OCI-LY1 (cell line): ENCODE results near the gene TASP1.
"Not testable (repeated sequence)": the region's sequence is repeated elsewhere in the genome, so short reads cannot be mapped to it uniquely, and the experiment has no call there.

ENCODE experiments used
- H2AFZ ChIP-seq: fragments of 200-600 bp; sonication (generic), shearing (Covaris generic); 2 replicates; pipeline ENCODE4 v1.6.0; 2014; ENCODE audit warnings: antibody characterized with exemption, mild to moderate bottlenecking, low read length
- H3F3A ChIP-seq: fragments of 200-600 bp; sonication (generic), shearing (Covaris generic); 2 replicates; pipeline ENCODE4 v1.6.0; 2014; ENCODE audit warnings: mild to moderate bottlenecking, antibody characterized with exemption, low read length, moderate library complexity; ENCODE audit not compliant: insufficient read depth
- H3K27ac ChIP-seq: fragments of 200-600 bp; sonication (generic); 2 replicates; pipeline ENCODE4 v1.5.1; 2014; ENCODE audit warnings: low read length, mixed run types, mild to moderate bottlenecking, low read depth; ENCODE audit not compliant: poor library complexity, severe bottlenecking
- H3K27me3 ChIP-seq: fragments of 200-600 bp; sonication (generic); 2 replicates; pipeline ENCODE4 v1.6.0; 2014; ENCODE audit warnings: antibody characterized with exemption, mild to moderate bottlenecking, low read length, moderate library complexity; ENCODE audit not compliant: insufficient read depth
- H3K36me3 ChIP-seq: fragments of 200-600 bp; sonication (generic); 2 replicates; pipeline ENCODE4 v1.6.1; 2014; ENCODE audit warnings: mild to moderate bottlenecking, antibody characterized with exemption, low read length, moderate library complexity, mixed read lengths; ENCODE audit not compliant: insufficient read depth
- H3K4me1 ChIP-seq: fragments of 200-600 bp; sonication (generic); 2 replicates; pipeline ENCODE4 v1.5.1; 2014; ENCODE audit warnings: mild to moderate bottlenecking, low read length, moderate library complexity; ENCODE audit not compliant: insufficient read depth, severe bottlenecking
- H3K4me2 ChIP-seq: fragments of 200-600 bp; sonication (generic), shearing (Covaris generic); 2 replicates; pipeline ENCODE4 v1.6.1; 2014; ENCODE audit warnings: low read length
- H3K4me3 ChIP-seq: fragments of 200-600 bp; sonication (generic); 2 replicates; pipeline ENCODE4 v1.5.1; 2014; ENCODE audit warnings: low read length, low read depth, mild to moderate bottlenecking, mixed read lengths; ENCODE audit not compliant: poor library complexity, severe bottlenecking
- H3K79me2 ChIP-seq: fragments of 200-600 bp; shearing (Covaris generic); 2 replicates; pipeline ENCODE4 v1.6.1; 2016; ENCODE audit warnings: mixed run types, low read length, mixed read lengths; ENCODE audit not compliant: insufficient read depth
- H3K9ac ChIP-seq: fragments of 200-600 bp; sonication (generic), shearing (Covaris generic); 2 replicates; pipeline ENCODE4 v1.6.1; 2014; ENCODE audit warnings: mild to moderate bottlenecking, low read length, mixed read lengths
- H3K9me2 ChIP-seq: fragments of 200-600 bp; sonication (generic), shearing (Covaris generic); 2 replicates; pipeline ENCODE4 v1.6.1; 2014; ENCODE audit warnings: low read depth, mild to moderate bottlenecking, low read length, mixed read lengths
- H3K9me3 ChIP-seq: fragments of 200-600 bp; shearing (Covaris generic); 2 replicates; pipeline ENCODE4 v1.6.1; 2014; ENCODE audit warnings: low read length, mixed read lengths
- H4K20me1 ChIP-seq: fragments of 200-600 bp; sonication (generic), shearing (Covaris generic); 2 replicates; pipeline ENCODE4 v1.6.0; 2016; ENCODE audit warnings: mild to moderate bottlenecking, low read length; ENCODE audit not compliant: insufficient read depth
- EZH2 ChIP-seq: fragments of 200-600 bp; sonication (generic), shearing (Covaris generic); IDR thresholded peaks from 2 replicates; pipeline ENCODE4 v1.8.0; 2017; ENCODE audit warnings: borderline replicate concordance, mixed run types, mild to moderate bottlenecking, antibody characterized with exemption, low read length, moderate library complexity, mixed read lengths
- TF ChIP-seq, protein P1 (sequence below): fragments of 200-600 bp; sonication (generic), shearing (Covaris generic); IDR thresholded peaks from 2 replicates; pipeline ENCODE4 v1.5.1; 2017; ENCODE audit warnings: mild to moderate bottlenecking, antibody characterized with exemption, low read length, moderate library complexity, mixed read lengths

The TASP1 gene

DNA sequence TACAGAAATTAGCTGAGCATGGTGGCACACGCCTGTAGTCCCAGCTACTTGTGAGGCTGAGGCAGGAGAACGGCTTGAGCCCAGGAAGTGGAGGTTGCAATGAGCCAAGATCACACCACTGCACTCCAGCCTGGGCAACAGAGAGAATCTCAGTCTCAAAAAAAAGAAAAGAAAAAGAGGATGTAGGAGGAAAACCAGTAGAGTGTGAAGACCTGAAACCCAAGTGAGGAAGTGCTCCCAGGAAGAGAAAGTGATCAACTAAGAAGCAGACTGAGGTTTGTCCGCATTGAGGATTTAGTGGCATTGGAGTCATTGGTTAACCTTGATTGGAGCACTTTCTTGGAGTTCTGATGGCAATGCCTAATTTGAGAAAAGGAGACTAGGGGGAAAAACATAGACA, 20.6 kb upstream of the TASP1 start:
- no peaks in the 10 kb centered on the region for H3K27me3 ChIP-seq
- H3K9ac ChIP-seq: no peak overlapping the region
- H2AFZ ChIP-seq: no peak overlapping the region
- H3K9me2 ChIP-seq: no peaks in the 10 kb centered on the region
- H3K4me2 ChIP-seq: no peak overlapping the region
- no peak overlapping the region for H3K27ac ChIP-seq
- no peaks in the 10 kb centered on the region for H3K4me1 ChIP-seq
- no peak overlapping the region for H3K4me3 ChIP-seq
- TF ChIP-seq EZH2: no peak
- TF ChIP-seq, protein P1, sequence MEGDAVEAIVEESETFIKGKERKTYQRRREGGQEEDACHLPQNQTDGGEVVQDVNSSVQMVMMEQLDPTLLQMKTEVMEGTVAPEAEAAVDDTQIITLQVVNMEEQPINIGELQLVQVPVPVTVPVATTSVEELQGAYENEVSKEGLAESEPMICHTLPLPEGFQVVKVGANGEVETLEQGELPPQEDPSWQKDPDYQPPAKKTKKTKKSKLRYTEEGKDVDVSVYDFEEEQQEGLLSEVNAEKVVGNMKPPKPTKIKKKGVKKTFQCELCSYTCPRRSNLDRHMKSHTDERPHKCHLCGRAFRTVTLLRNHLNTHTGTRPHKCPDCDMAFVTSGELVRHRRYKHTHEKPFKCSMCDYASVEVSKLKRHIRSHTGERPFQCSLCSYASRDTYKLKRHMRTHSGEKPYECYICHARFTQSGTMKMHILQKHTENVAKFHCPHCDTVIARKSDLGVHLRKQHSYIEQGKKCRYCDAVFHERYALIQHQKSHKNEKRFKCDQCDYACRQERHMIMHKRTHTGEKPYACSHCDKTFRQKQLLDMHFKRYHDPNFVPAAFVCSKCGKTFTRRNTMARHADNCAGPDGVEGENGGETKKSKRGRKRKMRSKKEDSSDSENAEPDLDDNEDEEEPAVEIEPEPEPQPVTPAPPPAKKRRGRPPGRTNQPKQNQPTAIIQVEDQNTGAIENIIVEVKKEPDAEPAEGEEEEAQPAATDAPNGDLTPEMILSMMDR: no peak
- no peaks in the 10 kb centered on the region for H3K9me3 ChIP-seq
- H3K36me3 ChIP-seq: no peaks in the 10 kb centered on the region
- no peaks in the 10 kb centered on the region for H3F3A ChIP-seq
- H3K79me2 ChIP-seq: no peaks in the 10 kb centered on the region
- no peaks in the 10 kb centered on the region for H4K20me1 ChIP-seq

DNA sequence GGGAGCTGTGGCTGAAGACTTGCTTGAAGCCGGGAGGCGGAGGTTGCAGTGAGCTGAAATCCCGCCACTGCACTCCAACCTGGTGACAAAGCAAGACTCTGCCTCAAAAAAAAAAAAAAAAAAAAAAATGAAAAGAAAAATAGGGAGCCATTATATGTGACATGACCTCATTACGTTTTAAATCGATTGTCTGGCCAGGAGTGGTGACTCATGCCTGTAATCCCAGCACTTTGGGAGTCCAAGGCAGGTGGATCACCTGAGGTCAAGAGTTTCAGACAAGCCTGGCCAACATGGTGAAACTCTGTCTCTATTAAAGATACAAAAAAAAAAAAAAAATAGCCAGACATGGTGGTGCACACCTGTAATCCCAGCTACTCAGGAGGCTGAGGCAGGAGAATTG, 19.3 kb upstream of the TASP1 start:
- not testable (repeated sequence) for H3K4me3 ChIP-seq, H3K27ac ChIP-seq, H3K4me1 ChIP-seq, H3K4me2 ChIP-seq, H3K79me2 ChIP-seq, H3K27me3 ChIP-seq, H3K9me2 ChIP-seq, H3F3A ChIP-seq, H3K9ac ChIP-seq, H3K36me3 ChIP-seq, H4K20me1 ChIP-seq, H3K9me3 ChIP-seq, H2AFZ ChIP-seq

DNA sequence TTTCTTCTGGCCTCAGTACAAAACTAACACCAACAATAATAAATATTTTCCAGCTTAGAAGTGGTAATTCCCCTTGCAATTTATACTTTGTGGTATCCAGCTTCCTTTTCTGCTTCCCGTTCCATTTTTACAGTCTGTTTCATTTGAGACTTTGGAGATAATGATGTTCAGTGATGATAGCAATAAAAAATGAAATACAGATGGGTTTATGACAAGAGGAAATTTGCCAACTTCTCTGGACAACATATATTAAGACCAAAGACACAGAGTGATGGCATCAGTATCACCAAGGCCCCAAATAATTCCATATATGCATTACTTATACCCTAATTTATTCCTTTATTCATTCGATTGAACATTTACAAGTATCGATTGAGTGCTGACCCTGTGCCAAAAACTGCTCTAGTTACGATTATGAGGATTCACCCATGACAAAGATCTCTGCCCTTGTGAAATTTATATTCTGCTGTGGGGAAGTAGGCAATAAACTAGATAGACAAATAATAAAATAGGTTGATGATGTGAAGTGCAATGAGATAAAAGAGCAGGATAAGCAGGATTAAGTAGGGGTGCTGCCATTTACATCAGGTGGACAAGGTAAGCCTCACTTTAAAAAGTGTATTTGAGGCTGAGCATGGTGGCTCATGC, 18.1 kb upstream of the TASP1 start:
- Histone ChIP-seq H3K4me2 (no peak overlapping the region), H3K4me3 (no peak overlapping the region), H3K27me3 (no peaks in the 10 kb centered on the region), H3K4me1 (no peaks in the 10 kb centered on the region), H3K9ac (no peak overlapping the region), H3K27ac (no peak overlapping the region), H3K36me3 (no peaks in the 10 kb centered on the region), H3F3A (no peaks in the 10 kb centered on the region), H3K79me2 (no peaks in the 10 kb centered on the region), H3K9me3 (no peaks in the 10 kb centered on the region), H3K9me2 (no peaks in the 10 kb centered on the region), H4K20me1 (no peaks in the 10 kb centered on the region), H2AFZ (no peak overlapping the region)
- no peak for TF ChIP-seq EZH2
- TF ChIP-seq, protein P1: no peak

DNA sequence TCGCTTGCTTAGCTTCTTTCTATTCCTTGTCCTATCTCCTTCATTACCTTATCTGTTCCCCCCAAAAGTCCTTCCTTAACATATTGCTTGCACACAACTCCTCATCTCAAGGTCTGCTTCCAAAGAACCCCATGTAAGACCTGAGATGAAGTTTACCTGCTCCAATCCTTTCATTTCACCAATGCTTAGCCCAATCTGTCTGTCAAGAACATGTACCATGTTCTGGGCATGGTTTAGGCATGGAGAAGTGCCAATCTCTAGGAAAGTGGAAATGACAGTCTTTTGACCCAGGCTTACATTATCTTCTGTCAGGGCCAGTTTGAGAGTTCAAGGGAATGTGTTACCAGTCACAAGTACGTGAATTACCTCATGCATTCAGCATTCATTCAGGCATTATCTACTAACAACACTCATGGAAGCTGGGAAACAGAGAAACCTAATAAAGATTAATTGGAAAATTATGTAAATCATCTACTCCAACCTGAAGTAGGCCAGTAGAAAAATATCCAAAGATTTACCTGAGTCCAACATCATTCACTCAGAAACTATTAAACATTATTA, 15.8 kb upstream of the TASP1 start:
- no peak overlapping the region for H3K9ac ChIP-seq
- no peaks in the 10 kb centered on the region for H4K20me1 ChIP-seq
- no peak overlapping the region for H3K27ac ChIP-seq
- no peaks in the 10 kb centered on the region for H3K9me2 ChIP-seq
- H3K36me3 ChIP-seq: no peaks in the 10 kb centered on the region
- H3K4me2 ChIP-seq: no peak overlapping the region
- H3K9me3 ChIP-seq: no peaks in the 10 kb centered on the region
- no peaks in the 10 kb centered on the region for H3K27me3 ChIP-seq
- H3K4me3 ChIP-seq: no peak overlapping the region
- no peaks in the 10 kb centered on the region for H3K4me1 ChIP-seq
- H3F3A ChIP-seq: no peaks in the 10 kb centered on the region
- TF ChIP-seq EZH2: no peak
- TF ChIP-seq, protein P1: no peak
- H2AFZ ChIP-seq: no peak overlapping the region
- no peaks in the 10 kb centered on the region for H3K79me2 ChIP-seq
